SK-N-SH treated with all-trans-retinoic acid at 6 μM for 48 hours (cell line): ENCODE measurements around the gene RGS7.
"Not testable (repeated sequence)": the region's sequence is repeated elsewhere in the genome, so short reads cannot be mapped to it uniquely, and the experiment has no call there.

Source experiments
- CSDC2 ChIP-seq: fragments of 250-450 bp; sonication (Bioruptor Pico); IDR thresholded peaks from 2 replicates; pipeline ENCODE4 v1.5.0; 2020; ENCODE audit warnings: mild to moderate bottlenecking, moderate library complexity
- GLIS3 ChIP-seq: fragments of 250-450 bp; sonication (Bioruptor Pico); IDR thresholded peaks from 2 replicates; pipeline ENCODE4 v1.5.0; 2020; ENCODE audit warnings: mild to moderate bottlenecking, moderate library complexity
- TF ChIP-seq, protein P1 (sequence below): fragments of 250-450 bp; sonication (Bioruptor Pico); IDR thresholded peaks from 2 replicates; pipeline ENCODE4 v1.8.0; 2020; ENCODE audit warnings: mild to moderate bottlenecking, moderate library complexity, borderline replicate concordance
- TF ChIP-seq, protein P2 (sequence below): fragments of 250-450 bp; sonication (Bioruptor Pico); IDR thresholded peaks from 2 replicates; pipeline ENCODE4 v1.5.1; 2021; ENCODE audit warnings: mild to moderate bottlenecking, moderate library complexity

DNA sequence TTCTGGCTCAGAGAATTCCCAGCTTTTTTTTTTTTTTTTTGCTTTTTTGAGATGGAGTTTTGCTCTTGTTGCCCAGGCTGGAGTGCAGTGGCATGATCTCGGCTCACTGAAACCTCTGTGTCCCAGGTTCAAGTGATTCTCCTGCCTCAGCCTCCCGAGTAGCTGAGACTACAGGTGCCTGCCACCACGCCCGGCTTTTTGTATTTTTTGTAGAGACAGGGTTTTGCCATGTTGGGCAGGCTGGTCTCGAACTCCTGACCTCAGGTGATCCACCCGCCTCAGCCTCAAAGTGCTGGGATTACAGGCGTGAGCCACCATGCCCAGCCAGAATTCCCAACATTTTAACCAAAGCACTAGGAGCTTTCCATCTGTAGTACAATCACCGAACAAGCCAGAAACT is 65.5 kb downstream of the RGS7 start:
- TF ChIP-seq GLIS3; CSDC2 (CRISPR knock-in tag): not testable (repeated sequence)
- TF ChIP-seq, protein P1, sequence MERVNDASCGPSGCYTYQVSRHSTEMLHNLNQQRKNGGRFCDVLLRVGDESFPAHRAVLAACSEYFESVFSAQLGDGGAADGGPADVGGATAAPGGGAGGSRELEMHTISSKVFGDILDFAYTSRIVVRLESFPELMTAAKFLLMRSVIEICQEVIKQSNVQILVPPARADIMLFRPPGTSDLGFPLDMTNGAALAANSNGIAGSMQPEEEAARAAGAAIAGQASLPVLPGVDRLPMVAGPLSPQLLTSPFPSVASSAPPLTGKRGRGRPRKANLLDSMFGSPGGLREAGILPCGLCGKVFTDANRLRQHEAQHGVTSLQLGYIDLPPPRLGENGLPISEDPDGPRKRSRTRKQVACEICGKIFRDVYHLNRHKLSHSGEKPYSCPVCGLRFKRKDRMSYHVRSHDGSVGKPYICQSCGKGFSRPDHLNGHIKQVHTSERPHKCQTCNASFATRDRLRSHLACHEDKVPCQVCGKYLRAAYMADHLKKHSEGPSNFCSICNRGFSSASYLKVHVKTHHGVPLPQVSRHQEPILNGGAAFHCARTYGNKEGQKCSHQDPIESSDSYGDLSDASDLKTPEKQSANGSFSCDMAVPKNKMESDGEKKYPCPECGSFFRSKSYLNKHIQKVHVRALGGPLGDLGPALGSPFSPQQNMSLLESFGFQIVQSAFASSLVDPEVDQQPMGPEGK (CRISPR knock-in tag) = not testable (repeated sequence)
- TF ChIP-seq, protein P2, sequence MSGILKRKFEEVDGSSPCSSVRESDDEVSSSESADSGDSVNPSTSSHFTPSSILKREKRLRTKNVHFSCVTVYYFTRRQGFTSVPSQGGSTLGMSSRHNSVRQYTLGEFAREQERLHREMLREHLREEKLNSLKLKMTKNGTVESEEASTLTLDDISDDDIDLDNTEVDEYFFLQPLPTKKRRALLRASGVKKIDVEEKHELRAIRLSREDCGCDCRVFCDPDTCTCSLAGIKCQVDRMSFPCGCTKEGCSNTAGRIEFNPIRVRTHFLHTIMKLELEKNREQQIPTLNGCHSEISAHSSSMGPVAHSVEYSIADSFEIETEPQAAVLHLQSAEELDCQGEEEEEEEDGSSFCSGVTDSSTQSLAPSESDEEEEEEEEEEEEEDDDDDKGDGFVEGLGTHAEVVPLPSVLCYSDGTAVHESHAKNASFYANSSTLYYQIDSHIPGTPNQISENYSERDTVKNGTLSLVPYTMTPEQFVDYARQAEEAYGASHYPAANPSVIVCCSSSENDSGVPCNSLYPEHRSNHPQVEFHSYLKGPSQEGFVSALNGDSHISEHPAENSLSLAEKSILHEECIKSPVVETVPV (CRISPR knock-in tag) = not testable (repeated sequence)
